ENCODE data around the gene CCNI2.

DNA sequence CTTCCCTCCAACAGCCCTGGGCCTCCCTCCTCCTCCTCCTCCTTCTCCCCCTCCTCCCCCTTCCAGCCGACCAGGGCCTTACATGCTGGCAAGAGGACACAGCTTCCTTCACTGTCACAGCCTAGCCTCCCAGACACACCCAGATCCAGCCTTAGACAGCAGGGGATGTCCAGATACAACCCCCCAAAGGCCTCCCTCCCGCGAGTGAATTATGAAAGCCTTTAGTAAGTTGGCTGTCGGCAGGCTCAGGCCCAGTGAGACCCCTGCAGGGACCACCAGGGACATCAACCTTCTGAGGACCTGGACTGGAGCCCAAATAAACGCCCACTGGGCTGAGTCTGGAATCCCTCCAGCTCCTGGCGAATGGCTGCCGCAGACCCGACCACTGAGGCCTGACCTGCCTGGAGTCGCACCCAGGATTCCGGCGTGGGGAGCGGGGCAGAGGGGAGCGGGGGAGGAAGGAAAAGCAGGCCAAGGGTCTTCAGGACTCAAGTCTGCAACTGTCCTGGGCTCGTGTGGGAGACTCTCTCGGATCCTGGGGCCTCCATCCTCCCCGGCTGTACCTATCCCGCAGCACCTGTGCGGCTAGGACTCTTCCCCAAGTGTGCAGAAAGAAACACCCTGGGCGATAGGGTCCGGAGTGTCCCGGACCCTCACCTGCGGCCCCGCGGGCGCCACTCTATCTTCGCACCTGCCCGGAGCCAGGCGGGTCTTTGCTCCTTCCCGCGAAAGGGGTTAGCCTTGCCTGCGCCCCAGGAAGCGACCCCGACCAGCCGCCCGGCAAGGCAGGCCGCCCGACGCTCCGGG is 29.1 kb downstream of the CCNI2 start:
- TF ChIP-seq, protein P1, sequence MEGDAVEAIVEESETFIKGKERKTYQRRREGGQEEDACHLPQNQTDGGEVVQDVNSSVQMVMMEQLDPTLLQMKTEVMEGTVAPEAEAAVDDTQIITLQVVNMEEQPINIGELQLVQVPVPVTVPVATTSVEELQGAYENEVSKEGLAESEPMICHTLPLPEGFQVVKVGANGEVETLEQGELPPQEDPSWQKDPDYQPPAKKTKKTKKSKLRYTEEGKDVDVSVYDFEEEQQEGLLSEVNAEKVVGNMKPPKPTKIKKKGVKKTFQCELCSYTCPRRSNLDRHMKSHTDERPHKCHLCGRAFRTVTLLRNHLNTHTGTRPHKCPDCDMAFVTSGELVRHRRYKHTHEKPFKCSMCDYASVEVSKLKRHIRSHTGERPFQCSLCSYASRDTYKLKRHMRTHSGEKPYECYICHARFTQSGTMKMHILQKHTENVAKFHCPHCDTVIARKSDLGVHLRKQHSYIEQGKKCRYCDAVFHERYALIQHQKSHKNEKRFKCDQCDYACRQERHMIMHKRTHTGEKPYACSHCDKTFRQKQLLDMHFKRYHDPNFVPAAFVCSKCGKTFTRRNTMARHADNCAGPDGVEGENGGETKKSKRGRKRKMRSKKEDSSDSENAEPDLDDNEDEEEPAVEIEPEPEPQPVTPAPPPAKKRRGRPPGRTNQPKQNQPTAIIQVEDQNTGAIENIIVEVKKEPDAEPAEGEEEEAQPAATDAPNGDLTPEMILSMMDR (IDR thresholded peaks at IDR 0.05) = no peak
- TF ChIP-seq POLR2A (IDR thresholded peaks at IDR 0.05) (no peak), POLR2AphosphoS5 (IDR thresholded peaks at IDR 0.05) (no peak)
